Measurements from ENCODE around the gene LSAMP. TPM values are rescaled to one million over a fixed set of nuclear protein-coding genes. Genes with fewer than 3 reads are reported as not detected.

The LSAMP gene
- total RNA-seq, 2 donors from 2014 or later, result 1.6 to 4.7 TPM

DNA sequence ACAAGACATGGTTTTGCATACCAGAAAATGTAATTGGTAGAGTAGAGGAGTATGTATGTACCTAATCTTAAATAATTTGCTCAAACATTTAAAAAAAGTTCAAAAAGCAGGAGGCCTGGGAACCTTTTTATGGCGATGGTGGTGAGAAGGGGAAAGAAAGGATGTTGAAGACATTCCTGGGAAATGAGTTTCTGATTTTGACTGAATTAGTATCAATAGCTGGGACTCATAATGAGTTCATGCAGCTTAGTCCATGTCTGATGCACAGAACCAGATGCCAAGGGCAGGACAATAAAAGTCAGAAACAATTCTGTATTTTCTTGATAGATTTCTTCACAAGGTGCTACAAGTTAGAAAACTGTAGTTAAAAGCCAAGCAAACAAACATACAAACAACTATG is 426.6 kb downstream of the LSAMP start:
- intact Hi-C loops (cut with DNase I), result no loop called here
- DNase-seq (no peak), ATAC-seq (no peak)

DNA sequence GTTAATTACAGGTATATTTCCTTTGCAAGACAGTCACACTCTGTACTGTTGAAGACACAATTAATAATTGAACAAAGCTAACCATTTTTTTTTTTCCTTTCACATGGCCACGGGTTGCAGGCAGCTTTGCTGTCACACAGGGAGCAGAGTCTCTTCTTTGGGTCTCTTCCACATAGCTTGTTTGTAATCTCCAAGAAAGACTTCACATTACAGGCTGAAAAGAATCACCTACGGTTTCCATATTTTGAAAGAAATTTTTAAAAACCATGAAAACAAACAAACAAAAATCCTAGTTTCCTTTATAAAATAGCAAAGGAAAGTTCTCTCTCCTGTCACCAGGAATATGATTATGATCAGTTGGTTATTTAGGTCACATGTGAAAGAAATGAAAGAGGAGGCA is 429.4 kb downstream of the LSAMP start:
- intact Hi-C loops (cut with DNase I), result no loop called here
- no peak for DNase-seq
- ATAC-seq, result no peak

DNA sequence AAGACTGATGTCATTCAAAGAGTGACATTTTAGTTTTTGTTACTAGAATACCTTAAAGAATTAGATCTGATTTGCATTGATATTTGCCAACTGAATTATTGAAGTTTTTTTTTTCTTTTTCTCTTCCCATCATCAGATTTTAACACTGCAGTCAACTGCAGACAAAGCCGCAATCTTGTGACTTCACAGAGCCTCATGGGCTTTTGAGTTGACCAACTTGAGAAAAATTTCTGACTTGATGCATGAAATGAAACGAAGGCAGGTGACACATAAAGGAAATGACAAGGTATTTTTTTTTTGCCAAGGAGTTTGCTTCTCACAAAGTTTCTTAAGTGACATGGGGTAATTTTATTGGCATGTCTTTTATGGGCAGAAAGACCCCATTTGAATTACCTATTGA is 438.3 kb downstream of the LSAMP start:
- ATAC-seq, result no peak
- intact Hi-C loops (cut with DNase I), result no loop called here
- DNase-seq, result no peak

DNA sequence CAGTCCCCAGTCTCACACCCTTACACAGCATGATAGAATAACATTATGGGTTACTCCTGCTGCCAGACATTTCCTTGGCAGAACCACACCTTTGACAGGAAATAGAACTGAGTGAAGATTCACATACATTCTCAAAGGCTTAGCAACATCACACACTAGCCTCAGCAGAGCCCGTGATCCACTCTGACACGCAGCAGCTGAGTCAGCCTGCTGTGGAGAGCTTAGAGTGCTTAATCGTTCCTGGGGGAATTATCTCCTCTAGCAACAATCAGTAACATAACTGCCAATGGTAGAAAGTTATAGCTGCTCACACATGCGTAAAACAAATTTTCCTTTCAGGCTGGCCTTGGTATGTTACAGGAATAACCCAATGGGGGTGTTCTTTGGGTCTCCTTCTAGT is 439.9 kb downstream of the LSAMP start:
- ATAC-seq (peak; percentile 87 to 98), DNase-seq (peak; percentile 53)
- intact Hi-C loops (cut with DNase I), result no loop called here

DNA sequence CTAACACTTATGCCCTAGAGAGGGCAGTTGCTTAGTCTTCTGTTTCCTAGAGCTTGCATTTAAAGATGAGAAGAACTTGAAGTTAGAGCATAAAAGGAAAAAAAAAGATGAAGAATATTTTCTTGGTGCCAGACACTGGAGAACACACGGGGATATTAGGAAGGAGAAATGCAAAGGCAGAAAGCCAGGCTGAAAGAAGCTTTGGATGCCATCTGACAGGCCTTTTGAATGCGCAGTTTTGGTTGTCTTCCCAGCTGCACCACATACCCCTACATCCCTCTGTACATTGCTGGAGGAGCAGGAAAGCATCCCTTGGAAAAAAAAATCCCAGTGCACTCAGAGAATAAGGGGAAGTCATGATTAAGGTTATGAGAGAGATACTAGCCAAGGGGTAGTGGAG is 443.1 kb downstream of the LSAMP start:
- intact Hi-C loops (cut with DNase I), result no loop called here
- ATAC-seq (no peak), DNase-seq (no peak)

DNA sequence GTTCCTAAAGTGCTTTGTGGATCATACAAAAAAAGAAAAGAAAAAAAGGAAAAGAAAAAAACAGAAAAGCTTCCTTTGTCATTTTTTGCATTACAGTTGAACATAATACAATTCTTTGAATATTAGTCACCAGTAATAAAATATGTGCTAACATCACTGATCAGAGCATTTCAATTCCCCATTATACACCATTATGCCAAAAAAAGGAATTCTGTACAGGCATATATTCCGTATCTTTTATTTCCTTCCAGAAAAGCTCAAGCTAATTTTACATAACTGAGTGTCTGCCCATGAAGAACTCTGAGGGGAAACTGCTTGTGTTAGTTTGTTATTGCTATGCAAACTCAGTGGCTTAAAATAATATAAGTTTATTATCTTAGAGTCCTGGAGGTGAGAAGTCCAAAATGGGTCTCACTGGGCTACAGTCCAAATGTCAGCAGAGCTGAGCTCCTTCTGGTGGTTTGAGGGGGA is 444.1 kb downstream of the LSAMP start:
- DNase-seq, result no peak
- ATAC-seq, result no peak
- intact Hi-C loops (cut with DNase I), result no loop called here

DNA sequence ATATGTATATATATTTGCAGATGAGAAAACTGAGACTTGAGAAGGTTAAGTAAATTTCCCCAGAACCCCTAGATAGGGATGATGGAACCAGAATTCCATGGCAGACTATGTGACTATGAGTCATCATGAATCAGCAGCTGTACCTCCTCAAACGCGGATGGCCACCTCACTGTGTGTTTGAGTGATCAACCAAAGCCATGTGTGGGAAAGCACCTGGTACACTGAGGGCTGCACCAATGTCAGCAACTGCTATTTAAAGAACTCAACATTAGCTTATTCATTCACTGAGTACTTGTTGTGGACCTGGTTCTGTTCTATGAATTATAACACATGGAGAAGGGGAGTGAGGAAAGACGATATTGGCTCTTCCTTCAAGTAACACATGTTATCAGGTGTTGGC is 445.0 kb downstream of the LSAMP start:
- intact Hi-C loops (cut with DNase I), result no loop called here
- DNase-seq (no peak), ATAC-seq (peak in 1 of 2 donors; percentile 70)

DNA sequence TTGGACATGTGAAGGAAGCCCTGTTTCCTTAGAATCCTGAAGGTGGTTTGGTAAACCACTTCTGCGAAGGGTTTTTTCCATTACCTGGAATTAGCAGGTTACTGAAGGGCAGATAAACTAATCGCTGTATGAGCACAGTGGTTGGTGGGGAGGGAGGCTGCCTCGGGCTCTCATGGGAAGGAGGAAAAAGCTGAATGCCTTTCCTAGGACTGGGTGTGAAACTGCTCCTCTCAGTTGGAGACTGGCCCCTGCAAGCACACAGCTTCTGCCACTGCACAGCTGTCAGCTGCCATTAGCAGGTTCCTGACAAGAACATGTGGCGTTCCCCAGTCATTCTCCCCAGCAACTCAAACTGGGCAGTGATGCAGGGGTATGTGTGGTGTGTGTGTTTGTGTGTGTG is 445.7 kb downstream of the LSAMP start:
- ATAC-seq (peak in 1 of 2 donors; percentile 16), DNase-seq (no peak)
- intact Hi-C loops (cut with DNase I), result no loop called here

DNA sequence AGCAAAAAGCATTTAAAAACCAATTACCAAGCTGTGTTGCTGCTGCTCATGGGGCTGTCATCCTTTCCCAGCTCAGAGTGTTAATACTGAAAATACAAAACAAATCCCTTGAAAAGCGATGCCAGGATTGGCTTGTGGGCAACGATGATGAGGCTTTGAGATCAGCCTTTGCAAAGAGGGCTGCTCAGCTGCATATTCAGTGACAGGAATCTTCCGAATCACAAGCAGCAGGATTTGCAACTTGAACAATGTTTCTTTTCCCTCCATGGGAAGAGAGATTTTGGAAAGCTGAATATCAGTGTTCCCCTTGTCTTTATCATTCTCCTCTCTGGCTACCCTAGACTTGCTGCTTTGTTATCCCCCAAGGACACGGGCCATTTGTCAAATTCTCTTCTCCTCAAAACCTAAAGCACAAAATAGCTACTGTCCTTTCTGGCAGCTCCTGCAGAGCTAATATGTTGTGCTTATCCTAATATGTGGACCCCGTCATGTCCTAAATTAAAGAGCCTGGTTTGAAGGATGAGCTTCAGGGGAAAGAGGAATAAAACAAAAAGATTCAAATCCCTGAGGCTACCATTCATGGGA is 446.2 kb downstream of the LSAMP start:
- ATAC-seq, result no peak
- no peak for DNase-seq
- intact Hi-C loops (cut with DNase I), result no loop called here

DNA sequence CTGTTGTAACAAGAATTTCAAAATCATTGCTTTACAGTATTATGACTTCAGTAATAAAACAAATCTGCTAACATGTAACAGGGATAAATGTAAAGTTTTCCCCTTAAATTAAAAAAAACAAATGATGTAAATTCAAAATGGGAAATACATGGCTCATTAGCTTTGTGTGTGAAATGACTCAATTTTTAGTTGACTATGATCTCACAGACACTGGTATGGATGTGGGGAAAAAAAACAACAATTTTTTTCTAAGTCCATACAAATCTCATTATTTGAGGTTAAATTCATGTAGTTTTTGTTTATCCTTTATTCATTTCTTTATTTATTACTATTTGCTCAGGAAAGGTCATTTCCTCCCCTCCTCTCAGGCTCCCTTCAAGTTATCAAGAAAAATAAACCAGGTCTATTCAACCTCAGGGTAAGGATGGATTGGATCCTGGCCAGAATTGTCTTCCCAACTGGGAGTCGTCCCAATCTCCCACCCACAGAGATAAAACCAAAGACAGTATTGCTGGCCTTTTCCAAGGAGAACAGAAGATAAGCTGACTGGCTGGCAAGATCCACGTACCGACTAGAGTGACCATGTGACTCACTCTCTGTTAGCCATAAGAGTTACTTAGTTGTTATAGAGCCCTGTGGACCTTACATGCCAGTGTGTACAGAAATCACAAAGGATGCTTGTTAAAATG is 448.7 kb downstream of the LSAMP start:
- ATAC-seq, result no peak
- intact Hi-C loops (cut with DNase I), result no loop called here
- DNase-seq, result no peak

DNA sequence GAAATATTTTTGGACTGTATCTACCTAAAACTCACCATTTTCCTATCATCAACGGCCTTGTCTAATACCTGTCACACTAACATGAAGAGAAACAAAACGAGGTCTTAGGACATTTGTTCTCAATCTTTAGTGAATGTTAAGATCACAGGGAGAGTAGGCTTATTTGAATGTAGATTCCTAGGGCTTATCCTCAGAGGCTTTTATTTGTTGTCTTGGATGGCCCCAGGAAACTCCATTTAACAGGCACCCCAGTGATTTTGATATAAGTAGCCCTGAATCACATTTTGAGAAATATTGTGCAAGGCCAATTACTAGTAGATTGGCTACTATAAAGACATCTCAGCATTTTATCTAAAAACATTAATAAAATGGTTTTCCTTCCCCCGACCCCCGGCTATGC is 454.6 kb downstream of the LSAMP start:
- intact Hi-C loops (cut with DNase I), result no loop called here
- DNase-seq, result no peak
- ATAC-seq, result no peak

DNA sequence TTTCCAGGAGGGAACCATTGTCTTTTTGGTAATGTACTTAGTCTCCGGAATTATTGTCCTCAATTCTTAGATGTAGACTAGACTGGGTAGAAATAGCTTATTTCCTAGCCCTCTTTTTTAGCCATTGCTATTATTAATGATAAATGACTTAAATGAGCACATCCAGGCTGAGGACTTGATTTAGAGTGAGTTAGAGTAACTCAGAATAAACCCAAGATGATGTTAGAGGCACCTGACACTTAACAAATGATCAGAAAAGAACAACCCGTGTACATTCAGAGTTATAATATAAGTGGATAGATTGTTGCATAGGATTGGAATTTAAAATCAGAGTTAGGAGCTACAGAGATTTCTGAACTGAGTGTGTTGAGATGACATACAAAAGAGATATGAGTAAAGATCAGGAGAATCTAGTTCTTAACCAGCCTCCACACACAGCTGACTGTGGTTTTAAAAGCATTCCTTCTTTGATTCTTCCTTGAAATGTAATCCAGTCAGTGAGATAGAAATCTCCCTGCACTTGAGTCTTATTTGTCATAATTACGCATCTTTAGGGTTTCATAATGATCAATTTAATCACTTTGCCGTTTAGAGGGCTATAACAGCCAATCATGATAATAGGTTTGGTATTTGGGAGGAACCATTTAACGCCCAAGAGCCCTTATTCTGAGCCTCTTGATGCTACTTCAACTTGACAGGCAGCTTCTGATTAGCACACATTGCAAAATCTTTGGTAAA is 455.4 kb downstream of the LSAMP start:
- ATAC-seq (no peak), DNase-seq (no peak)
- intact Hi-C loops (cut with DNase I), result no loop called here

DNA sequence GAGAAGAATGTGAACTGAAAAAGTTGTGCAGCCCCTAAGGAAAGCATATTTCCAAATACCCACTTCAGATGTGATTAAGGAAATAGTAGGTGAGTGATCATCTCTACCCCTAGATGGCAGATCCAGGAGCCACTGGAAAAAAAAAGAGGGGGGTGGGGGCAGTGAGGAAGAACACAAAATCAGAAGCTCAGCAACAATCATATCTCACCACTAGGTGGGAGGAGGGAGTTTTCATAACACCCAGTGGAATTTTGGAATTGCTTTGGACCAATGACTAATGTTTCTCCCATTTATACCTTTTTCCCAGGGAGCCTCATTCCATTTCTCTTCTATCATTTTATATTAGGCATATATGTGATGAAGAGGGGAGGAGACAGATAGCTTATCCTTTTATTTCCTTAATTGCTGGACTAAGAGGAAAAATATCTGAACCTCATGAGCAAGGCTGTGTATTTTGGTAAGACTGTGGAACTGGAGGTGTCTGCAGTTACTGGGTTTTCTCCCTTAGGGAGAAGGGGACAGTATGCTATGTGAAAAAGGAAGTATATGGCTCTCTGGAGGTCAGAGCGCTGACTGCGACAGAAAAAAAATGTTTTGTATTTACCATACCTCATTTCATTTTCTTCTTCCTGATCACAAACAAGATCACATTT is 458.6 kb downstream of the LSAMP start:
- intact Hi-C loops (cut with DNase I), result no loop called here
- no peak for DNase-seq
- ATAC-seq, result no peak

DNA sequence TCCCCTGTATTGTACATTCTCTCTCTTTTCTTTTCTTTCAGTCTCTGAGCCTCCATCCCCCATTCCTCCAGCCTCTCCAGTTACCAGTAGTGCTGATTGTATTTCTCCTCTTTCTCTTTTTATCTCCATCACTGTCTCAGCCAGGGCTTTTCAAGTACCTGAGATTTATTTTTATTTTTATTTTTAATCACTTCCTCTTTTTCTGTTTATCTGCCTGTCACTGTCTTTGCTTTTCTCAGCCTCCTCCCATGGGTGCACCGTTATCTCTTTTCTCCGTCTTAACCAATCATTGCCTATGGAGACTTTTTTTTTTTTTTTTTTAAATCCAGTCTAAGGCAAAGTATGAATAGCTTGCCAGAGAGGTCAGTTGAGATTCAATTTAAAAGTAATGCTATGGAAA is 462.7 kb downstream of the LSAMP start:
- DNase-seq (no peak), ATAC-seq (no peak)
- intact Hi-C loops (cut with DNase I), result no loop called here

DNA sequence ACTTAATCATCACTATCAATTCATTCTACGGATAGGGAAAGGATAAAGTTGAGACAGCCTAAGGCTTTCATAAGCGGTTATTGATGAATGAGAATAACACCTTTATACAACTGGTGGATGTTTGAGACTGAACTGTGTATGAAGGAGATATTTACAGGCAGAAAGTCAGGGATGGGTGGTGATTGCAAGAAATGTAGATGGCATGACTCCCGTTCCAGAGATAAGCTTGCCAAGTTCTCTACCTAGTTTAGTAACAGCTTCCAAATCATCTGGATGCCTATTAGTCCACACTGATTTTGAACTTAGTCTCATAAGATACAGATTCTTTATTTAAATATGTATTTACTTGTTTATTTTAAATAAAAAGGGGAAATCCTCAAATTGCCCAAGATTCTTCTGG is 463.2 kb downstream of the LSAMP start:
- no peak for DNase-seq
- ATAC-seq, result peak in 1 of 2 donors; percentile 52
- intact Hi-C loops (cut with DNase I), result no loop called here

DNA sequence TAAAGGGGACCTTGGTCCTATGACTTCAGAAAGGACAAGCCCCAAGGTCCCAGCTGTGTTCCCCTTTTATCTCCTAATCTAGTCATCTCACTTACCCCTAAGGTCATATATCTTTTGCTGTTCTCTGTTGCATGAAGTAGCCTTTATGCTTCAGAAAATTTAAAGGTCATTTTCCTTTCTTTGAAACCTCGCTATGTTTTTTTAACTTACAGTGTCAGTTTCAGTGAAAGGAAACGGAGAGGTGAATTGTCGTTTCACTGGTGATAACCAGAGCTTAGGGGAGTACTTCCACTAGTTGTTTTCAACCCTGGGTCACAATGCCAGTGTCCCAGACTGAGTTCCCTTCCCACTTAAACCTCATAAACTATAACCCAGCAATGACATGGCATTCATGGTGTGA is 464.6 kb downstream of the LSAMP start:
- intact Hi-C loops (cut with DNase I), result no loop called here
- DNase-seq (no peak), ATAC-seq (no peak)

DNA sequence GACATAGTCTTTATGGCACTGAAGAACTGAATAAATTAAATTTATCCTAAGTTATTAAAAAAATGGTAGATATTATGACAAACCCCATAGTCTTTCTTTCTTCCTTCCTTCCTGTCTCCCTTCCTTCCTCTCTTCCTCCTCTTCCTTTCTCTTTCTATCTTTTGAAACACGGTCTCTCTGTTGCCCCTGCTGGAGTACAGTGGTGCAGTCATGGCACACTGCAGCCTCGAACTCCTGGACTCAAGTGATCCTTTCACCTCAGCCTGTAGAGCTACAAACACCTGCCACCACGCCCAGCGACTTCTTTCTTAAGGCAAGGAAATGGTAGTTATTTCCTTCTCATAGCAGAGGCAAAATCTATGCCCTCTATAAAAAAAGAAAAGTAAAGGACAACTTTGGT is 467.4 kb downstream of the LSAMP start:
- DNase-seq, result no peak
- ATAC-seq, result no peak
- intact Hi-C loops (cut with DNase I), result no loop called here

DNA sequence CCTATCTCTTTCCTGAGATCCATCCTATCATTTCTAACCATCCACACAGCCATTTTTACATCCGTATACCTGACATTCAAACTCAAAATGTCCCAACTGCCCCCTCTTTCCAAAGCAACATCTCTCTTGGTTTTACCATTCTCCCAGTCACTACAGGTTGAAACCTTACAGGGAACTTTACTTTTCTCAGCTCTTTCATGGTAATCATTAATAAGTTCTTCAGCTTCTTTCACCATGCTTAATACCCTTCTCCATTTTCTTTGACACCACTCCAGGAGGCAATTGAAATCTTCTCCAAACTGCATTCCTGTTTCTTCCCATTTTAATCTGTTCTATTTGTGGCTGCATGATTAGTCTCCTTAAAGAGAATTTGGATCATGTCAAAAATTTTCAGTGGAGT is 469.5 kb downstream of the LSAMP start:
- intact Hi-C loops (cut with DNase I), result no loop called here
- DNase-seq (no peak), ATAC-seq (no peak)

DNA sequence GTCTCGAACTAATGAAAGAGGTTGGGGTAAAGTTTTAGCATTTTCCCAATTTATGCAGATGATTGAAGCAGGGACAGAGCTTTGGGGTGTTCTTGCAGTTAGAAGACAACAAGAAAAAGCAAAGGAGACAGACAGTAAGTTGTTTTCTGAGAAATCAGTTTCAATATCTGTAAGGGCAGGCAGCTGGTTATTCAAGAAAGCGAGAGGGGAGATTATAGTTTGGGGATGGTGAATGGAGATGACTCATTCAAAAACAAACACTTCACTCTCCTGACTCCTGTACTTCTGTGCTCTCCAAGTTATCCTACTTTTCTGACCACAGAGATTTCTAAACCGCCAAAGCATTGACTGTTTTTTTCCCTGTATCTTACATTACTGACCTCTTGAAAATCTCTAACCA is 469.9 kb downstream of the LSAMP start:
- ATAC-seq, result peak in 1 of 2 donors; percentile 45
- intact Hi-C loops (cut with DNase I), result no loop called here

DNA sequence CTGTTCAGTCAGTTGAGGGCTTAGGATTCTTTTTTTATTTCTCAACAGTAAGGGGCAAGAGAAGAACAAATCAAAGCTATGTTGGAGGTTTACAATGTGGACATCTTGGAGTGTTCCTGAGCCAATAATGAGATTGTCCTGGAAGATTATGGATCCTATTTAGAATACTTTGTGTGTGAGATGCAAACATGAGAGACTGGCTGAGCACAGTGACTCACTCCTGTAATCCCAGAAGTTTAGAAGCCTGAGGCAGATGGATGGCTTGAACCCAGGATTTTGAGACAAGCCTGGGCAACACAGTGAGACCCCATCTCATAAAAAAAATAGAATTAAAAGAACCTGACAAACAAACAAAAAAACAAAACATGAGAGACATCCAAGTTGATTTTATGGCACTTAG is 470.3 kb downstream of the LSAMP start:
- ATAC-seq (no peak), DNase-seq (no peak)
- intact Hi-C loops (cut with DNase I), result no loop called here

More for the DNA sequence above, 469.9 kb downstream of the LSAMP start:
- DNase-seq, result no peak
